HepG2 (cell line): ENCODE results near the gene ABCC8. TPM values are rescaled to one million over a fixed set of nuclear protein-coding genes. Genes with fewer than 3 reads are reported as not detected.

ENCODE experiments used
- ARNT ChIP-seq: fragments of 450-650 bp; IDR thresholded peaks from 2 replicates; pipeline ENCODE4 v1.6.1; 2017
- ASH2L ChIP-seq: fragments of 300-600, 200-600 bp; sonication (generic); IDR thresholded peaks from 2 replicates; pipeline ENCODE4 v1.7.0; 2017; ENCODE audit warnings: low read depth, mild to moderate bottlenecking, moderate library complexity, mixed read lengths, low read length; ENCODE audit not compliant: insufficient read length
- ATF6 ChIP-seq: sonication (generic); formaldehyde crosslinking; conservative IDR thresholded peaks from 2 replicates; pipeline ENCODE4 v1.4.0; 2020; ENCODE audit warnings: missing genetic modification reagents
- BRF2 ChIP-seq: sonication (generic); formaldehyde crosslinking; IDR thresholded peaks from 2 replicates; pipeline ENCODE4 v1.8.1; 2022; ENCODE audit warnings: mild to moderate bottlenecking, missing genetic modification reagents
- CBX5 ChIP-seq: sonication (generic); formaldehyde crosslinking; IDR thresholded peaks from 2 replicates; pipeline ENCODE4 v1.4.0; 2020; ENCODE audit warnings: missing genetic modification reagents, borderline replicate concordance
- CCAR2 ChIP-seq: fragments of 200-400 bp; formaldehyde crosslinking; optimal IDR thresholded peaks from 2 replicates; pipeline ENCODE3; 2018; ENCODE audit warnings: low read depth, mild to moderate bottlenecking, low read length, moderate library complexity
- FOXK1 ChIP-seq: sonication (generic); formaldehyde crosslinking; IDR thresholded peaks from 2 replicates; pipeline ENCODE4 v1.4.0; 2020; ENCODE audit warnings: low read depth, missing genetic modification reagents, borderline replicate concordance
- GATAD1 ChIP-seq: IDR thresholded peaks from 2 replicates; pipeline ENCODE4 v1.6.1; 2016; ENCODE audit warnings: missing genetic modification reagents, missing compliant biosample characterization
- KLF13 ChIP-seq: sonication (generic); formaldehyde crosslinking; IDR thresholded peaks from 2 replicates; pipeline ENCODE4 v1.4.0; 2020; ENCODE audit warnings: mild to moderate bottlenecking, missing genetic modification reagents
- KLF9 ChIP-seq: IDR thresholded peaks from 2 replicates; pipeline ENCODE4 v1.6.1; 2016; ENCODE audit warnings: low read depth
- MBNL3 ChIP-seq: fragments of 250-450 bp; sonication (Bioruptor Pico); conservative IDR thresholded peaks from 2 replicates; pipeline ENCODE4 v1.8.0; 2022; ENCODE audit warnings: mild to moderate bottlenecking, inconsistent platforms
- MTF1 ChIP-seq: sonication (generic); formaldehyde crosslinking; IDR thresholded peaks from 2 replicates; pipeline ENCODE4 v1.5.0; 2020; ENCODE audit warnings: missing genetic modification reagents
- NFRKB ChIP-seq: fragments of 450-650 bp; IDR thresholded peaks from 2 replicates; pipeline ENCODE4 v1.6.1; 2017
- REPIN1 ChIP-seq: sonication (generic); formaldehyde crosslinking; IDR thresholded peaks from 2 replicates; pipeline ENCODE4 v1.8.0; 2022; ENCODE audit warnings: missing genetic modification reagents, low read depth, mild to moderate bottlenecking, borderline replicate concordance
- RFX5 ChIP-seq: IDR thresholded peaks from 2 replicates; pipeline ENCODE4 v1.6.1; 2011; ENCODE audit warnings: low read depth, low read length, improper control_type of control experiment
- ZBTB10 ChIP-seq: sonication (generic); formaldehyde crosslinking; IDR thresholded peaks from 2 replicates; pipeline ENCODE4 v1.4.0; 2020; ENCODE audit warnings: missing genetic modification reagents, borderline replicate concordance
- ZBTB2 ChIP-seq: sonication (generic); formaldehyde crosslinking; IDR thresholded peaks from 2 replicates; pipeline ENCODE4 v1.8.0; 2022; ENCODE audit warnings: low read depth, missing genetic modification reagents
- ZFYVE20 ChIP-seq: sonication (generic); formaldehyde crosslinking; IDR thresholded peaks from 2 replicates; pipeline ENCODE4 v1.8.0; 2023; ENCODE audit warnings: low read depth, mild to moderate bottlenecking, moderate library complexity, missing genetic modification reagents, borderline replicate concordance
- ZNF160 ChIP-seq: sonication (generic); formaldehyde crosslinking; IDR thresholded peaks from 2 replicates; pipeline ENCODE4 v1.8.0; 2022; ENCODE audit warnings: mild to moderate bottlenecking, inconsistent platforms, missing genetic modification reagents
- ZNF282 ChIP-seq: fragments of 450-650 bp; IDR thresholded peaks from 2 replicates; pipeline ENCODE4 v1.6.1; 2018; ENCODE audit not compliant: partially characterized antibody
- ZNF337 ChIP-seq: sonication (generic); formaldehyde crosslinking; IDR thresholded peaks from 2 replicates; pipeline ENCODE4 v1.5.1; 2020; ENCODE audit warnings: missing genetic modification reagents, low read depth, mild to moderate bottlenecking, borderline replicate concordance
- ZNF383 ChIP-seq: sonication (generic); formaldehyde crosslinking; IDR thresholded peaks from 2 replicates; pipeline ENCODE4 v1.4.0; 2020; ENCODE audit warnings: missing genetic modification reagents, mild to moderate bottlenecking, borderline replicate concordance
- polyA plus RNA-seq, 8 experiments: library from polyadenylated mRNA; depleted of rRNA in 3 of 8; stranded (reverse) in 7 of 8; unstranded in 1 of 8; fragments of >200 nt; fragmentation: Illumina TruSeq in 4 of 8; extraction: Trizol in 4 of 8; gene quantifications; 2 replicates each; pipeline versions ENCODE4 v1.2.1 to v1.2.3, GENCODE V29; 2011 to 2016; ENCODE audit warnings: low read depth in 4 of 8, missing spikeins in 1 of 8, mixed read lengths in 1 of 8; ENCODE audit not compliant: insufficient read depth in 1 of 8
- total RNA-seq, 5 experiments: library from RNA; depleted of rRNA; stranded (reverse); fragments of >200 nt; fragmentation: Illumina TruSeq; extraction: Trizol; gene quantifications; 2 replicates each; pipeline ENCODE4 v1.2.3, GENCODE V29; 2016; ENCODE audit warnings: low read depth in 1 of 5

ABCC8 gene
- total and polyA plus RNA-seq, 2 of the 13 experiments (the other 11 are each of a cell fraction or from before 2014, with no cell fraction given) = not detected

- TF ChIP-seq ZBTB10 (CRISPR knock-in tag) (no peak; the same call in 1 of the 2 replicates), CCAR2 (no peak), MBNL3 (CRISPR knock-in tag) (no peak), ATF6 (CRISPR knock-in tag) (no peak), ASH2L (peak; percentile 86), ZNF160 (CRISPR knock-in tag) (no peak; the same call in 1 of the 2 replicates), ZNF282 (no peak), NFRKB (no peak), GATAD1 (CRISPR knock-in tag) (peak; percentile 84; the same call in 1 of the 2 replicates), ARNT (no peak), ZFYVE20 (0 out of 2 replicates have a peak, but pooled peaks have one; percentile 68), MTF1 (CRISPR knock-in tag) (no peak), KLF13 (no peak), KLF9 (CRISPR knock-in tag) (no peak), REPIN1 (CRISPR knock-in tag) (0 out of 2 replicates have a peak, but pooled peaks have one; percentile 68), ZNF337 (no peak), ZBTB2 (CRISPR knock-in tag) (peak; percentile 71), FOXK1 (no peak), CBX5 (no peak), BRF2 (CRISPR knock-in tag) (peak; percentile 20; the same call in 1 of the 2 replicates), ZNF383 (CRISPR knock-in tag) (no peak; the same call in 1 of the 2 replicates), RFX5 (no peak)
These were observed 123.5 kb downstream of the ABCC8 start (continued) for GRCh38 chr11:17352950-17353820.
